Astrocyte (in vitro differentiated cells and primary cell): ENCODE results near the gene SLC25A30.

ENCODE experiments used
- CTCF ChIP-seq: IDR thresholded peaks from 2 replicates; pipeline ENCODE4 v1.5.1; 2011; ENCODE audit warnings: low read depth, mild to moderate bottlenecking, inconsistent platforms, low read length, moderate library complexity; ENCODE audit not compliant: insufficient read depth
- EZH2 ChIP-seq: IDR thresholded peaks from 2 replicates; pipeline ENCODE4 v1.6.1; 2012; ENCODE audit warnings: mild to moderate bottlenecking, low read length, inconsistent platforms; ENCODE audit not compliant: insufficient read depth

GRCh38 chr13:45403081-45403480 lies 15.1 kb downstream of the SLC25A30 start:
- TF ChIP-seq EZH2 (no peak), CTCF (no peak)
